WTC11 (cell line): Measurements from ENCODE around the gene PRPF8. TPM values are rescaled to one million over a fixed set of nuclear protein-coding genes. Genes with fewer than 3 reads are reported as not detected.

Experiments
- ATAC-seq: fragments of 200-7000 bp; cut with Tn5 transposase; 2 replicates; pipeline ENCODE4 v1.10.0; 2021; ENCODE audit warnings: mild to moderate bottlenecking, moderate library complexity
- CTCF ChIA-PET: fragments of 300-600 bp; sonication (Branson Sonifier 250); formaldehyde crosslinking; loops from one replicate; lab custom pipeline; 2021; ENCODE audit warnings: antibody characterized with exemption; lab: Charles Lee
- POLR2A ChIA-PET: fragments of 350-600 bp; sonication (Branson Sonifier 250); formaldehyde crosslinking; loops from one replicate; lab custom pipeline; 2021; ENCODE audit warnings: antibody characterized with exemption; lab: Charles Lee
- DNase-seq: peaks from one replicate; pipeline ENCODE4 v3.0.0; 2021; ENCODE audit warnings: low spot score
- H3K27ac Mint-ChIP-seq: 2 replicates; pipeline ENCODE4 v1.8.0; 2021; ENCODE audit warnings: mixed read lengths
- H3K27me3 Mint-ChIP-seq: 2 replicates; pipeline ENCODE4 v1.8.0; 2021; ENCODE audit warnings: low read depth, mild to moderate bottlenecking, moderate library complexity, mixed read lengths
- H3K36me3 Mint-ChIP-seq: 2 replicates; pipeline ENCODE4 v1.8.0; 2021; ENCODE audit warnings: mixed read lengths
- H3K4me1 Mint-ChIP-seq: 2 replicates; pipeline ENCODE4 v1.8.0; 2022; ENCODE audit warnings: mixed read lengths
- H3K4me3 Mint-ChIP-seq: 2 replicates; pipeline ENCODE4 v1.8.0; 2021; ENCODE audit warnings: mild to moderate bottlenecking, moderate library complexity, mixed read lengths
- H3K9me3 Mint-ChIP-seq: 2 replicates; pipeline ENCODE4 v1.8.0; 2021; ENCODE audit warnings: mixed read lengths
- AR ChIP-seq: fragments of 250-450 bp; sonication (Bioruptor Pico); IDR thresholded peaks from 2 replicates; pipeline ENCODE4 v1.9.0; 2021; ENCODE audit warnings: mild to moderate bottlenecking
- CREM ChIP-seq: sonication (generic); formaldehyde crosslinking; IDR thresholded peaks from 2 replicates; pipeline ENCODE4 v1.8.1; 2022; ENCODE audit warnings: mild to moderate bottlenecking, missing genetic modification reagents, moderate library complexity
- CTCF ChIP-seq: fragments of 200-600 bp; IDR thresholded peaks from 2 replicates; pipeline ENCODE4 v1.8.0; 2022; ENCODE audit warnings: antibody characterized with exemption
- ELF4 ChIP-seq: sonication (generic); formaldehyde crosslinking; IDR thresholded peaks from 2 replicates; pipeline ENCODE4 v1.8.1; 2022; ENCODE audit warnings: low read depth, mild to moderate bottlenecking, moderate library complexity, missing genetic modification reagents
- ESRRA ChIP-seq: sonication (generic); formaldehyde crosslinking; IDR thresholded peaks from 2 replicates; pipeline ENCODE4 v1.8.1; 2022; ENCODE audit warnings: mild to moderate bottlenecking, missing genetic modification reagents, borderline replicate concordance
- FOXP1 ChIP-seq: sonication (generic); formaldehyde crosslinking; IDR thresholded peaks from 2 replicates; pipeline ENCODE4 v1.8.0; 2022; ENCODE audit warnings: missing genetic modification reagents, mild to moderate bottlenecking, moderate library complexity, borderline replicate concordance
- MAX ChIP-seq: sonication (generic); formaldehyde crosslinking; IDR thresholded peaks from 2 replicates; pipeline ENCODE4 v1.8.0; 2022; ENCODE audit warnings: mild to moderate bottlenecking, missing genetic modification reagents
- NFATC4 ChIP-seq: fragments of 250-450 bp; sonication (Bioruptor Pico); IDR thresholded peaks from 2 replicates; pipeline ENCODE4 v1.9.0; 2021; ENCODE audit warnings: mild to moderate bottlenecking
- NR1H2 ChIP-seq: sonication (generic); formaldehyde crosslinking; IDR thresholded peaks from 2 replicates; pipeline ENCODE4 v1.9.0; 2021; ENCODE audit warnings: mild to moderate bottlenecking, moderate library complexity, missing genetic modification reagents
- SMAD3 ChIP-seq: sonication (generic); formaldehyde crosslinking; IDR thresholded peaks from 2 replicates; pipeline ENCODE4 v1.8.0; 2022; ENCODE audit warnings: missing genetic modification reagents, mild to moderate bottlenecking, borderline replicate concordance
- SOX15 ChIP-seq: fragments of 250-450 bp; sonication (Bioruptor Pico); IDR thresholded peaks from 2 replicates; pipeline ENCODE4 v1.9.0; 2021; ENCODE audit warnings: mild to moderate bottlenecking
- TCF7 ChIP-seq: sonication (generic); formaldehyde crosslinking; IDR thresholded peaks from 2 replicates; pipeline ENCODE4 v1.8.0; 2022; ENCODE audit warnings: mild to moderate bottlenecking, low read depth, missing genetic modification reagents, moderate library complexity
- total RNA-seq: library from RNA; stranded (reverse); gene quantifications from 3 replicates; pipeline ENCODE4 v1.2.3, GENCODE V29; 2021
- TF ChIP-seq, protein P1 (sequence below): fragments of 250-450 bp; sonication (Bioruptor Pico); IDR thresholded peaks from 2 replicates; pipeline ENCODE4 v1.9.0; 2021; ENCODE audit warnings: mild to moderate bottlenecking, borderline replicate concordance

PRPF8 gene
- total RNA-seq, 1 experiment from 2014 or later = 388 TPM

DNA sequence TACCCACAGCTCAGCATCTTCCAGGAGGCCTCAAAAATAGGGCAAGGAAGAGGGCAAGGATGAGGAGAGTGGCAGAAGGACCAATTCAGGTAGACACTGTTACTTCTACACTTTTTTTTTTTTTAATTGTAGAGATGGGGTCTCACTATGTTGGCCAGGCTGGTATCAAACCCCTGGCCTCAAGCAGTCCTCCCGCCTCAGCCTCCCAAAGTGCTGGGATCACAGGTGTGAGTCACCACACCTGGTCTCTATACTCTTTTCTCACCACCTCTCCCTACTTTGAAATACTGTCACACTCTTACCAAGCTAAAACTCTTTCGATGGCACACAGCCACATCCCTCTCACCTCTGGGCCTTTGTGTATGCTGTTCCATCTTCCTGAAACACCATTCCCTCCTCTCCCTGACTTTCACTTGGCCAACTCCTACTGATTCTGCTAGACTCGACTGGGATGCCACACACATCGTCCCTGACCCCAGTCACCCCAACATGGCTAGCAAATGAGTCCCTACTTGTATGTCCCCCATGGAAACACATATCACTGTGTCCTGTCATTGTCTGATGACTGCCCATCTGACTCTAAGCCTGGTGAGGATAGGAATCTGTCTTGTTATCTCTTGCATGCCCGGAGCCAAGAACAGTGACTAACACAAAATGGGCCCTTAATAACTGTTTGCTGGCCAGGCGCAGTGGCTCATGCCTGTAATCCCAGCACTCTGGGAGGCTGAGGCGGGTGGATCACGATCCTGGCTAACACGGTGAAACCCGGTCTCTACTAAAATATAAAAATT is 48.8 kb downstream of the PRPF8 start:
- Mint-ChIP-seq H3K4me3 (no peak overlapping the region), H3K27me3 (peaks cover 5% of the 10 kb centered on the region; the same call in 1 of the 2 replicates), H3K4me1 (peaks cover 15% of the 10 kb centered on the region), H3K36me3 (peaks cover 2% of the 10 kb centered on the region; the same call in 1 of the 2 replicates), H3K27ac (no peak overlapping the region), H3K9me3 (no peaks in the 10 kb centered on the region)
- no peak for ATAC-seq
- TF ChIP-seq AR (CRISPR knock-in tag) (no peak), TCF7 (CRISPR knock-in tag) (no peak), NR1H2 (CRISPR knock-in tag) (no peak), CTCF (no peak)
- CTCF ChIA-PET = interaction anchor here (1.9 kb wide), 2 partner anchors 13 to 62 kb away, joined by 4 to 9 read pairs; partner anchors contain the start of gene RILP
- POLR2A ChIA-PET = no interaction called here
- DNase-seq = no peak

DNA sequence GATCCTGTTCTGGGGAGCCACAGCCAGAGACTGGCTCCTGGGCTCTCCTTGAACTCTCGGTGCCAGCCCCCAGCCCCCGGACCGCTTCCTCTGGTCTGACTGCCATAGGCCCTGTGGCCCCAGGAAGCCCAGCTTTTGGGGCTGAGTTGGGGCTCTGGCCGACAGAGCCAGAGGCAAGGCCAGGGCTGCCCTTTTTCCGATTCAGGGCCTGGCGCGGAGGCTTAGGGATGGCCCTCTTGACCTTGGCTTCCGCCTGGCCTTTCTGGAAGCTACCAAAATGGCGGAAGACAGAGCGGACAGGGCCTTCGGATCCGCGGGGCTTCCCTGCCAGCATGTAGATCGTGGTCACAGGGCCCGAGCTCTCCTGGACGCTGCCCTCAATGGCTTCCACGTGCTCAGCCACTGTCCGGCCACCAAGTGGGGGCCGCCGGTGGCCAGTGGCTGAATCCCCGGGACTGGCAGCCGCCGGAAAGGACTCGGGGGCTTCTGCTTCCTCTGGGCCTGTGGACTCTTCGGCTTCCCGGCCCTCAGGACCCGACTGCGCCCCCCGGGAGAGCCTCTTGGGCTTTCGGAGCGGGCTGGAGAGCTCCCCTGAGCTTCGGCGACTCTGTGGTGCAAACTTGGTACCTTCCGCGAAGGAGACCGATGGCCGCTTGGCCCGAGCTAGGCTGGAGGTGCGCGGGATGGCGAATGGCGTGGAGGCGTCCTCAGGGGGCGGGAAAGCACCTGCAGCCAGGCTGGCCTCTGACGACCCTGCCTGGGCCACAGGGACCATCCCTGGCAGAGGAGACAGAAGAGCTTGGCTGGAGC is 49.6 kb downstream of the PRPF8 start:
- Mint-ChIP-seq H3K9me3 (no peaks in the 10 kb centered on the region), H3K27me3 (peaks cover 11% of the 10 kb centered on the region; the same call in 1 of the 2 replicates), H3K4me3 (no peak overlapping the region), H3K36me3 (peaks cover 2% of the 10 kb centered on the region; the same call in 1 of the 2 replicates), H3K27ac (no peak overlapping the region), H3K4me1 (peaks cover 15% of the 10 kb centered on the region)
- ATAC-seq = no peak
- CTCF ChIA-PET = interaction anchor here (1.6 to 1.9 kb wide), 3 partner anchors 13 to 61 kb away, joined by 4 to 9 read pairs (median 4); partner anchors contain the start of gene RILP
- TF ChIP-seq FOXP1 (CRISPR knock-in tag) (no peak), ELF4 (no peak), NR1H2 (CRISPR knock-in tag) (0 out of 2 replicates have a peak, but pooled peaks have one; percentile 46)
- DNase-seq = no peak
- POLR2A ChIA-PET = no interaction called here

DNA sequence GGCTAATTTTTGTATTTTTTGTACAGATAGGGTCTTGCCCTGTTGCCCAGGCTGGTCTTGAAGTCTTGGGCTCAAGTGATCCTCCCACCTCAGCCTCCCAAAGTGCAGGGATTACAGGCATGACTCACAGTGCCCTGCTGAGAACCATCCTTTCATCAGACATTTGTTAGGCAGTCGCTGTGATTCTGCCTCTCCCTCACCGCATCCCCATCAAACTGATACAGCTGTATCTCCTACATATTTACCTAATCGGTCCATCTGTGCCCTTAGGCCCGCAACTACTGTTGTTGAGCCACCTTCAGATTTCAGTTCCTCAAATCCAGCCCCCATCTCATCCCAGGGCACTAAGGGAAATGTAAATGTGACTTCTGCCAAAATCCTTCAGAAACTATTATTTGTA is 54.0 kb downstream of the PRPF8 start:
- no peaks in the 10 kb centered on the region for H3K9me3 Mint-ChIP-seq
- ChIA-PET POLR2A (interaction anchor here (0.7 to 3.1 kb wide), 2 partner anchors 18 to 57 kb away, joined by 3 to 12 read pairs; partner anchors contain the start of gene RILP), CTCF (interaction anchor here (0.5 to 8.7 kb wide), 34 partner anchors 8 to 389 kb away, joined by 3 to 240 read pairs (median 5); partner anchors contain the start of genes INPP5K, MYO1C, PITPNA and RILP)
- H3K36me3 Mint-ChIP-seq = no peaks in the 10 kb centered on the region
- ATAC-seq (no peak), DNase-seq (no peak)
- TF ChIP-seq AR (CRISPR knock-in tag) = no peak
- TF ChIP-seq MAX (CRISPR knock-in tag) = no peak
- TF ChIP-seq SMAD3 (CRISPR knock-in tag) = no peak
- TF ChIP-seq, protein P1, sequence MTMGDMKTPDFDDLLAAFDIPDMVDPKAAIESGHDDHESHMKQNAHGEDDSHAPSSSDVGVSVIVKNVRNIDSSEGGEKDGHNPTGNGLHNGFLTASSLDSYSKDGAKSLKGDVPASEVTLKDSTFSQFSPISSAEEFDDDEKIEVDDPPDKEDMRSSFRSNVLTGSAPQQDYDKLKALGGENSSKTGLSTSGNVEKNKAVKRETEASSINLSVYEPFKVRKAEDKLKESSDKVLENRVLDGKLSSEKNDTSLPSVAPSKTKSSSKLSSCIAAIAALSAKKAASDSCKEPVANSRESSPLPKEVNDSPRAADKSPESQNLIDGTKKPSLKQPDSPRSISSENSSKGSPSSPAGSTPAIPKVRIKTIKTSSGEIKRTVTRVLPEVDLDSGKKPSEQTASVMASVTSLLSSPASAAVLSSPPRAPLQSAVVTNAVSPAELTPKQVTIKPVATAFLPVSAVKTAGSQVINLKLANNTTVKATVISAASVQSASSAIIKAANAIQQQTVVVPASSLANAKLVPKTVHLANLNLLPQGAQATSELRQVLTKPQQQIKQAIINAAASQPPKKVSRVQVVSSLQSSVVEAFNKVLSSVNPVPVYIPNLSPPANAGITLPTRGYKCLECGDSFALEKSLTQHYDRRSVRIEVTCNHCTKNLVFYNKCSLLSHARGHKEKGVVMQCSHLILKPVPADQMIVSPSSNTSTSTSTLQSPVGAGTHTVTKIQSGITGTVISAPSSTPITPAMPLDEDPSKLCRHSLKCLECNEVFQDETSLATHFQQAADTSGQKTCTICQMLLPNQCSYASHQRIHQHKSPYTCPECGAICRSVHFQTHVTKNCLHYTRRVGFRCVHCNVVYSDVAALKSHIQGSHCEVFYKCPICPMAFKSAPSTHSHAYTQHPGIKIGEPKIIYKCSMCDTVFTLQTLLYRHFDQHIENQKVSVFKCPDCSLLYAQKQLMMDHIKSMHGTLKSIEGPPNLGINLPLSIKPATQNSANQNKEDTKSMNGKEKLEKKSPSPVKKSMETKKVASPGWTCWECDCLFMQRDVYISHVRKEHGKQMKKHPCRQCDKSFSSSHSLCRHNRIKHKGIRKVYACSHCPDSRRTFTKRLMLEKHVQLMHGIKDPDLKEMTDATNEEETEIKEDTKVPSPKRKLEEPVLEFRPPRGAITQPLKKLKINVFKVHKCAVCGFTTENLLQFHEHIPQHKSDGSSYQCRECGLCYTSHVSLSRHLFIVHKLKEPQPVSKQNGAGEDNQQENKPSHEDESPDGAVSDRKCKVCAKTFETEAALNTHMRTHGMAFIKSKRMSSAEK (CRISPR knock-in tag) = no peak
- no peak for TF ChIP-seq CREM (CRISPR knock-in tag)
- no peak for TF ChIP-seq NFATC4 (CRISPR knock-in tag)
- no peak for TF ChIP-seq SOX15 (CRISPR knock-in tag)
- no peak for TF ChIP-seq ESRRA (CRISPR knock-in tag)
- peaks cover 20% of the 10 kb centered on the region for H3K4me1 Mint-ChIP-seq
- H3K27me3 Mint-ChIP-seq = peaks cover 19% of the 10 kb centered on the region
- H3K4me3 Mint-ChIP-seq = peak overlapping the region; percentile 28; the same call in 1 of the 2 replicates
- H3K27ac Mint-ChIP-seq = no peak overlapping the region
